AG04450 (cell line): ENCODE measurements around the gene DUOXA2. TPM values are rescaled to one million over a fixed set of nuclear protein-coding genes. Genes with fewer than 3 reads are reported as not detected.
"Not testable (repeated sequence)": the region's sequence is repeated elsewhere in the genome, so short reads cannot be mapped to it uniquely, and the experiment has no call there.

Experiments used
- CTCF ChIA-PET: fragments of 300-600, 350-600 bp; formaldehyde crosslinking; extraction: SDS; loops from one replicate; lab custom pipeline; 2022; ENCODE audit warnings: antibody characterized with exemption, inconsistent platforms; lab: Charles Lee
- POLR2A ChIA-PET: fragments of 350-600 bp; formaldehyde crosslinking; extraction: SDS; loops from one replicate; lab custom pipeline; 2021; ENCODE audit warnings: antibody characterized with exemption, inconsistent platforms; lab: Yijun Ruan, JAX
- DNase-seq: peaks from one replicate; pipeline ENCODE4 v3.0.0-alpha.2; 2011; ENCODE audit warnings: low read depth, low spot score
- H3K27ac ChIP-seq: one replicate; pipeline ENCODE4 v1.5.1; 2012; ENCODE audit warnings: low read depth, low read length, control low read depth
- H3K27me3 ChIP-seq: one replicate; pipeline ENCODE4 v1.6.0; 2012; ENCODE audit warnings: low read length; ENCODE audit not compliant: control insufficient read depth, insufficient read depth
- H3K4me3 ChIP-seq: 2 replicates; pipeline ENCODE4 v1.5.1; 2011; ENCODE audit warnings: mild to moderate bottlenecking, low read depth, low read length, control low read depth
- H3K9me3 ChIP-seq: 2 replicates; pipeline ENCODE4 v1.5.1; 2012; ENCODE audit warnings: low read length; ENCODE audit not compliant: control insufficient read depth, insufficient read depth
- CTCF ChIP-seq: IDR thresholded peaks from 2 replicates; pipeline ENCODE4 v1.5.1; 2011; ENCODE audit warnings: low read depth, low read length, control low read depth, inconsistent platforms
- polyA plus RNA-seq: library from polyadenylated mRNA; depleted of rRNA; stranded (reverse); fragments of >200 nt; gene quantifications from 2 replicates; pipeline ENCODE4 v1.2.3, GENCODE V29; 2011

The DUOXA2 gene
- polyA plus RNA-seq, 1 experiment = not detected

- TF ChIP-seq CTCF = no peak
- Histone ChIP-seq H3K4me3 (no peak overlapping the region), H3K9me3 (no peaks in the 10 kb centered on the region; the same call in 1 of the 2 replicates), H3K27me3 (peaks cover 77% of the 10 kb centered on the region), H3K27ac (no peak overlapping the region)
- ChIA-PET POLR2A (no interaction called here), CTCF (interaction anchor here (2.1 to 5.6 kb wide), 2 partner anchors 15 to 29 kb away, joined by 9 to 30 read pairs; no protein-coding TSS in a partner anchor)
- no peak for DNase-seq
Measured at GRCh38 chr15:45133561-45133920, 19.4 kb downstream of the DUOXA2 start.

DNA sequence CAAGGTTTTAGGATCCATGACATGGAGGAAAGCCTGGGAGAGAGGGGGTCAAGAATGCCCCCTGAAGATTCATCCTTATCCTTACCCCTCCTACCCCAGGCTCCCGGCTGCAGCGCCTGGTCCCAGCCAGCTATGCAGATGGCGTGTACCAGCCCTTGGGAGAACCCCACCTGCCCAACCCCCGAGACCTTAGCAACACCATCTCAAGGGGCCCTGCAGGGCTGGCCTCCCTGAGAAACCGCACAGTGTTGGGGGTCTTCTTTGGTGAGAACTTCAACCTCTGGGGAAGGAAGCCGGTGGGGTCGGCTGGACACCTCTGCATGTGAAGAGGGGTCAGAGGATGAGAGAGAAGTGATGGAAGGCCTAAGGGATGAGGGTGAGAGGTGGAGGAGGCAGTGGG is 19.9 kb downstream of the DUOXA2 start:
- Histone ChIP-seq H3K9me3 (no peaks in the 10 kb centered on the region; the same call in 1 of the 2 replicates), H3K27me3 (peaks cover 76% of the 10 kb centered on the region), H3K4me3 (no peak overlapping the region), H3K27ac (no peak overlapping the region)
- no peak for TF ChIP-seq CTCF
- CTCF ChIA-PET = interaction anchor here (2.1 to 5.6 kb wide), 2 partner anchors 16 to 29 kb away, joined by 9 to 30 read pairs; no protein-coding TSS in a partner anchor
- DNase-seq = no peak
- POLR2A ChIA-PET = no interaction called here

GRCh38 chr15:45134682-45135604 is 20.8 kb downstream of the DUOXA2 start:
- ChIA-PET CTCF (interaction anchor here (5.6 kb wide), 1 partner anchor 17 kb away, joined by 30 read pairs; no protein-coding TSS in a partner anchor), POLR2A (no interaction called here)
- DNase-seq = no peak
- no peak for TF ChIP-seq CTCF
- H3K9me3 ChIP-seq = no peaks in the 10 kb centered on the region; the same call in 1 of the 2 replicates
- H3K4me3 ChIP-seq = no peak overlapping the region
- H3K27me3 ChIP-seq = peaks cover 72% of the 10 kb centered on the region
- no peak overlapping the region for H3K27ac ChIP-seq

DNA sequence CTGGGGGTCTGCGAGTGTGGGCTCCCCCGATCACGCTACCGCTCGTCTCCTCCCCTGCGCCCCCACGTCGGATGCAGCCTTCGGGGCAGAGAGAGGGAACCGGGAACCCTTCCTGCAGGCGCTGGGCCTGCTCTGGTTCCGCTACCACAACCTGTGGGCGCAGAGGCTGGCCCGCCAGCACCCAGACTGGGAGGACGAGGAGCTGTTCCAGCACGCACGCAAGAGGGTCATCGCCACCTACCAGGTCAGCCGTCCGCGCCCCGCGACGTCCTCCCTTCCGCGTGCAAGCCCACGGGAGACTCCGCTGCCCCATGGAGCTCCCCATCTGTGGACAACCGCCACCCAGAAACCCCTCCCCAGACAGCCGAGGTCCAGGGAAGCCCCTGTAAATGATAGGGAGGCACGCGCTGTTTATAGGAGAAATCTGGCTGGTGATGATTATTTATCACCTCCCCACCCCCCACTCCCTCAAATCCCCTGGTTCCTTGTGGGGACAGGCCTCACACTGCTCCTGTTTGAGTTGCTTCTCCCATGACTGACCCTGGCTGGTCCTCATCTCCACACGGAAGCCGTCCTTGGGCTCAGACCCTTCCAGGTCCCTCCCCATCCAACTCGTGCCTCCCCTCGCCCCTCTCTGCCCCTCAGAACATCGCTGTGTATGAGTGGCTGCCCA is 21.7 kb downstream of the DUOXA2 start:
- H3K27me3 ChIP-seq = peaks cover 63% of the 10 kb centered on the region
- CTCF ChIA-PET, H3K9me3 ChIP-seq, DNase-seq, H3K4me3 ChIP-seq, POLR2A ChIA-PET, H3K27ac ChIP-seq: not testable (repeated sequence)

- H3K27me3 ChIP-seq = peaks cover 61% of the 10 kb centered on the region
- DNase-seq = no peak
- POLR2A ChIA-PET = no interaction called here
Measured at GRCh38 chr15:45136378-45136764, 22.2 kb downstream of the DUOXA2 start.

More at GRCh38 chr15:45136378-45136764, 22.2 kb downstream of the DUOXA2 start:
- H3K27ac ChIP-seq = no peak overlapping the region
- no peak overlapping the region for H3K4me3 ChIP-seq
- no peaks in the 10 kb centered on the region; the same call in 1 of the 2 replicates for H3K9me3 ChIP-seq
- CTCF ChIA-PET = interaction anchor here (1.8 to 2.4 kb wide), 2 partner anchors 9 to 18 kb away, joined by 8 read pairs; no protein-coding TSS in a partner anchor
- TF ChIP-seq CTCF = peak; percentile 34; the same call in 1 of the 2 replicates
